Naive thymus-derived CD8-positive, alpha-beta T cell (primary cell): ENCODE measurements around the gene DOCK6. TPM values are rescaled to one million over a fixed set of nuclear protein-coding genes. Genes with fewer than 3 reads are reported as not detected.

Experiments
- ATAC-seq, 2 donors: fragments of 150-1000 bp; cut with Tn5 transposase in 1 of 2; sonication (Bioruptor Pico), chemical (Tn5 transposase) in 1 of 2; 1 replicate in 1 of 2; 2 replicates in 1 of 2; pipeline ENCODE4 v1.10.0; 2021; ENCODE audit warnings: mild to moderate bottlenecking in 2 of 2, moderate library complexity in 2 of 2
- POLR2A ChIA-PET: fragments of 350-600 bp; sonication (Branson Sonifier 250); formaldehyde crosslinking; loops from one replicate; lab custom pipeline; 2021; ENCODE audit warnings: antibody characterized with exemption; lab: Charles Lee
- DNase-seq, 10 donors: peaks; one replicate each; pipeline versions ENCODE4 v3.0.0 to v3.0.0-alpha.2; 2020 to 2022
- H3K27ac Mint-ChIP-seq, 10 donors: one replicate each; pipeline ENCODE4 v1.8.0; 2020 to 2022; ENCODE audit warnings: mild to moderate bottlenecking in 10 of 10, mixed read lengths in 10 of 10, moderate library complexity in 4 of 10, inconsistent platforms in 1 of 10
- H3K27me3 Mint-ChIP-seq, 5 donors: one replicate each; pipeline ENCODE4 v1.8.0; 2021 to 2022; ENCODE audit warnings: mixed read lengths in 5 of 5
- H3K36me3 Mint-ChIP-seq, 3 donors: one replicate each; pipeline ENCODE4 v1.8.0; 2020 to 2022; ENCODE audit warnings: mixed read lengths in 3 of 3, mild to moderate bottlenecking in 2 of 3, inconsistent platforms in 1 of 3
- H3K4me1 Mint-ChIP-seq, 4 donors: one replicate each; pipeline ENCODE4 v1.8.0; 2021 to 2022; ENCODE audit warnings: mixed read lengths in 4 of 4
- H3K4me3 Mint-ChIP-seq, 10 donors: one replicate each; pipeline ENCODE4 v1.8.0; 2020 to 2022; ENCODE audit warnings: mild to moderate bottlenecking in 10 of 10, mixed read lengths in 10 of 10, moderate library complexity in 6 of 10, inconsistent platforms in 1 of 10
- H3K9me3 Mint-ChIP-seq, 9 donors: one replicate each; pipeline ENCODE4 v1.8.0; 2020 to 2022; ENCODE audit warnings: mixed read lengths in 9 of 9, mild to moderate bottlenecking in 3 of 9, inconsistent platforms in 1 of 9, moderate library complexity in 1 of 9
- polyA plus RNA-seq, 3 donors: library from polyadenylated mRNA; unstranded; fragments of 300-500 nt; fragmentation: Illumina TruSeq; gene quantifications; one replicate each; pipeline ENCODE4 v1.2.3, GENCODE V29; 2021
- total RNA-seq, 8 experiments: library from RNA in 2 of 8; stranded (reverse) in 2 of 8; gene quantifications; one replicate each; pipeline ENCODE4 v1.2.3 and lab custom pipeline; 2021 to 2026

The DOCK6 gene
- total and polyA plus RNA-seq, 5 experiments from 2014 or later: 0.16 to 0.34 TPM; not detected in 3

- no peak overlapping the region for H3K4me3 Mint-ChIP-seq
- DNase-seq: no peak
Measured at GRCh38 chr19:11291991-11292390, 29.7 kb upstream of the DOCK6 start.

GRCh38 chr19:11291415-11291814, 29.1 kb upstream of the DOCK6 start:
- no peak overlapping the region for H3K27ac Mint-ChIP-seq
- H3K27me3 Mint-ChIP-seq: peaks cover 9 to 66% (median 26%) of the 10 kb centered on the region in 5 donors
- no peak overlapping the region for H3K4me3 Mint-ChIP-seq
- no peaks in the 10 kb centered on the region for H3K9me3 Mint-ChIP-seq
- DNase-seq (no peak), ATAC-seq (no peak)
- peaks cover 3 to 14% (median 8%) of the 10 kb centered on the region in 4 donors for H3K4me1 Mint-ChIP-seq
- H3K36me3 Mint-ChIP-seq: no peaks in the 10 kb centered on the region
- POLR2A ChIA-PET: no interaction called here

More at GRCh38 chr19:11291991-11292390, 29.7 kb upstream of the DOCK6 start:
- no peaks in the 10 kb centered on the region for H3K9me3 Mint-ChIP-seq
- ATAC-seq: no peak
- peaks cover 9 to 61% (median 25%) of the 10 kb centered on the region in 5 donors for H3K27me3 Mint-ChIP-seq
- POLR2A ChIA-PET: no interaction called here
- peaks cover 3 to 14% (median 8%) of the 10 kb centered on the region in 4 donors for H3K4me1 Mint-ChIP-seq
- no peak overlapping the region for H3K27ac Mint-ChIP-seq
- no peaks in the 10 kb centered on the region for H3K36me3 Mint-ChIP-seq

- ATAC-seq (no peak), DNase-seq (no peak)
- Mint-ChIP-seq H3K9me3 (no peaks in the 10 kb centered on the region), H3K36me3 (no peaks in the 10 kb centered on the region), H3K27ac (no peak overlapping the region), H3K4me1 (peaks cover 3 to 11% (median 8%) of the 10 kb centered on the region in 4 donors), H3K27me3 (peaks cover 10 to 63% (median 28%) of the 10 kb centered on the region in 5 donors), H3K4me3 (no peak overlapping the region)
- POLR2A ChIA-PET: interaction anchor here (0.7 kb wide), 1 partner anchor 355 kb away, joined by 5 read pairs; no protein-coding TSS in a partner anchor
Measured at GRCh38 chr19:11290256-11290655, 27.9 kb upstream of the DOCK6 start.

- no peak for ATAC-seq
- Mint-ChIP-seq H3K27me3 (peaks cover 15 to 70% (median 35%) of the 10 kb centered on the region in 5 donors), H3K4me1 (peaks cover 0 to 3% (median 1%) of the 10 kb centered on the region in 4 donors), H3K36me3 (no peaks in the 10 kb centered on the region), H3K27ac (no peak overlapping the region), H3K4me3 (no peak overlapping the region), H3K9me3 (no peaks in the 10 kb centered on the region)
- POLR2A ChIA-PET: no interaction called here
- DNase-seq: no peak
Measured at GRCh38 chr19:11288349-11288748, 26.0 kb upstream of the DOCK6 start.

- H3K9me3 Mint-ChIP-seq: peaks cover 0 to 4% (median 0%) of the 10 kb centered on the region in 9 donors
- DNase-seq (no peak), ATAC-seq (no peak)
- H3K4me1 Mint-ChIP-seq: peaks cover 0 to 5% (median 2%) of the 10 kb centered on the region in 4 donors
- POLR2A ChIA-PET: interaction anchor here (0.7 kb wide), 1 partner anchor 265 kb away, joined by 6 read pairs; no protein-coding TSS in a partner anchor
- H3K36me3 Mint-ChIP-seq: no peaks in the 10 kb centered on the region
- no peak overlapping the region for H3K4me3 Mint-ChIP-seq
- peaks cover 16 to 77% (median 41%) of the 10 kb centered on the region in 5 donors for H3K27me3 Mint-ChIP-seq
- H3K27ac Mint-ChIP-seq: no peak overlapping the region
Measured at GRCh38 chr19:11286312-11286974, 24.1 kb upstream of the DOCK6 start.

GRCh38 chr19:11284515-11284914, 22.2 kb upstream of the DOCK6 start:
- H3K4me1 Mint-ChIP-seq: peaks cover 3 to 12% (median 11%) of the 10 kb centered on the region in 4 donors
- peaks cover 0 to 2% (median 0%) of the 10 kb centered on the region in 3 donors for H3K36me3 Mint-ChIP-seq
- ATAC-seq: no peak
- H3K27me3 Mint-ChIP-seq: peaks cover 12 to 66% (median 36%) of the 10 kb centered on the region in 5 donors
- H3K27ac Mint-ChIP-seq: no peak overlapping the region
- DNase-seq: no peak
- H3K4me3 Mint-ChIP-seq: no peak overlapping the region
- peaks cover 0 to 15% (median 5%) of the 10 kb centered on the region in 9 donors for H3K9me3 Mint-ChIP-seq
- POLR2A ChIA-PET: no interaction called here

GRCh38 chr19:11281356-11282049, 19.2 kb upstream of the DOCK6 start:
- no peak for ATAC-seq
- no peak overlapping the region for H3K4me3 Mint-ChIP-seq

GRCh38 chr19:11279505-11280236, 17.3 kb upstream of the DOCK6 start:
- Mint-ChIP-seq H3K9me3 (peaks cover 0 to 33% (median 9%) of the 10 kb centered on the region in 9 donors), H3K27ac (peak overlapping the region in 9 of 10 donors; percentile 18 to 92 (median 38)), H3K4me1 (peaks cover 5 to 15% (median 14%) of the 10 kb centered on the region in 4 donors), H3K27me3 (peaks cover 9 to 59% (median 42%) of the 10 kb centered on the region in 5 donors), H3K4me3 (peak overlapping the region; percentile 13 to 83 (median 56)), H3K36me3 (peaks cover 0 to 2% (median 2%) of the 10 kb centered on the region in 3 donors)
- POLR2A ChIA-PET: interaction anchor here (0.6 to 0.9 kb wide), 7 partner anchors 18 to 1417 kb away, joined by 3 to 9 read pairs (median 4); partner anchors contain the start of gene SWSAP1
- DNase-seq: peak in 8 of 10 donors; percentile 39 to 77 (median 64)
- ATAC-seq: peak; percentile 93 to 97

More at GRCh38 chr19:11281356-11282049, 19.2 kb upstream of the DOCK6 start:
- Mint-ChIP-seq H3K27ac (no peak overlapping the region), H3K27me3 (peaks cover 3 to 55% (median 38%) of the 10 kb centered on the region in 5 donors), H3K9me3 (peaks cover 0 to 33% (median 9%) of the 10 kb centered on the region in 9 donors), H3K36me3 (peaks cover 0 to 2% (median 2%) of the 10 kb centered on the region in 3 donors), H3K4me1 (peaks cover 5 to 15% (median 14%) of the 10 kb centered on the region in 4 donors)
- POLR2A ChIA-PET: interaction anchor here (0.7 kb wide), 1 partner anchor 201 kb away, joined by 3 read pairs; no protein-coding TSS in a partner anchor
- DNase-seq: no peak

GRCh38 chr19:11278670-11279069, 16.3 kb upstream of the DOCK6 start:
- H3K27ac Mint-ChIP-seq: no peak overlapping the region
- H3K9me3 Mint-ChIP-seq: peaks cover 0 to 33% (median 9%) of the 10 kb centered on the region in 9 donors
- H3K36me3 Mint-ChIP-seq: peaks cover 0 to 2% (median 2%) of the 10 kb centered on the region in 3 donors
- ATAC-seq: no peak
- H3K27me3 Mint-ChIP-seq: peaks cover 6 to 61% (median 41%) of the 10 kb centered on the region in 5 donors
- DNase-seq: no peak
- peak overlapping the region in 2 of 10 donors; percentile 14 to 33 for H3K4me3 Mint-ChIP-seq
- peaks cover 5 to 15% (median 14%) of the 10 kb centered on the region in 4 donors for H3K4me1 Mint-ChIP-seq
- POLR2A ChIA-PET: interaction anchor here (0.6 kb wide), 2 partner anchors 102 to 377 kb away, joined by 4 read pairs; no protein-coding TSS in a partner anchor

- Mint-ChIP-seq H3K9me3 (peaks cover 0 to 23% (median 4%) of the 10 kb centered on the region in 9 donors), H3K36me3 (peaks cover 0 to 2% (median under 1%) of the 10 kb centered on the region in 3 donors), H3K27ac (no peak overlapping the region), H3K27me3 (peaks cover 11 to 57% (median 29%) of the 10 kb centered on the region in 5 donors), H3K4me3 (no peak overlapping the region), H3K4me1 (peaks cover 3 to 4% (median 4%) of the 10 kb centered on the region in 4 donors)
- POLR2A ChIA-PET: no interaction called here
- no peak for DNase-seq
- ATAC-seq: no peak
Measured at GRCh38 chr19:11274533-11275086, 12.3 kb upstream of the DOCK6 start.

- Mint-ChIP-seq H3K27me3 (peaks cover 15 to 61% (median 29%) of the 10 kb centered on the region in 5 donors), H3K4me1 (peaks cover 0 to 2% (median under 1%) of the 10 kb centered on the region in 4 donors), H3K36me3 (peaks cover 0 to 2% (median 0%) of the 10 kb centered on the region in 3 donors), H3K27ac (peak overlapping the region in 1 of 10 donors; percentile 67), H3K4me3 (no peak overlapping the region), H3K9me3 (peaks cover 0 to 17% (median 0%) of the 10 kb centered on the region in 9 donors)
- POLR2A ChIA-PET: no interaction called here
- DNase-seq (no peak), ATAC-seq (no peak)
Measured at GRCh38 chr19:11273989-11274388, 11.7 kb upstream of the DOCK6 start.
